Gastrocnemius medialis (tissue), 4 donors: ENCODE results near the gene ZNF318.

ENCODE experiments used
- POLR2A ChIP-seq, 2 donors: fragments of 450-650 bp; IDR thresholded peaks; one replicate each; pipeline ENCODE4 v1.6.1; 2017; ENCODE audit warnings: antibody characterized with exemption in 2 of 2, mild to moderate bottlenecking in 2 of 2, moderate library complexity in 2 of 2
- TF ChIP-seq, protein P1 (sequence below), 5 experiments: fragments of 450-650 bp in 3 of 5; fragments of 200-600 bp in 2 of 5; sonication (generic) in 2 of 5; IDR thresholded peaks in 4 of 5; conservative IDR thresholded peaks in 1 of 5; 1 replicate in 4 of 5; 2 replicates in 1 of 5; pipeline ENCODE4 v1.5.1; 2016 to 2019; ENCODE audit warnings: antibody characterized with exemption in 5 of 5, mild to moderate bottlenecking in 3 of 5, moderate library complexity in 3 of 5

DNA sequence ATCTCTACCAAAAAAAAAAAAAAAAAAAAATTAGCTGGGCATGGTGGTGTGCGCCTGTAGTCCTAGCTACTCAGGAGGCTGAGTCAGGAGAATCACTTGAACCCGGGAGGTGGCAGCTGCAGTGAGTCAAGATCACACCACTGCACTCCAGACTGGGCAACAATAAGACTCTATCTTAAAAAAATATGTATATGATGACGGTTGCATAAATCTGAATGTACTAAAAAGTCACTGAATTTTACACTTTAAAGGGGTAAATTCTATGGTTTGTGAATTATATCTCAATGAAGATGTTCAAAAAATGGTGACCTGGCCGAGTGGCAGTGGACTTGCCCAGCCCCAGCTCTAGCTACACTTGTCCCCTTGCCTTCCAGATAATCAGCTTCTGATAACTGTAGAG lies 47.5 kb upstream of the ZNF318 start:
- no peak for TF ChIP-seq POLR2A (IDR thresholded peaks at IDR 0.05)
- TF ChIP-seq, protein P1, sequence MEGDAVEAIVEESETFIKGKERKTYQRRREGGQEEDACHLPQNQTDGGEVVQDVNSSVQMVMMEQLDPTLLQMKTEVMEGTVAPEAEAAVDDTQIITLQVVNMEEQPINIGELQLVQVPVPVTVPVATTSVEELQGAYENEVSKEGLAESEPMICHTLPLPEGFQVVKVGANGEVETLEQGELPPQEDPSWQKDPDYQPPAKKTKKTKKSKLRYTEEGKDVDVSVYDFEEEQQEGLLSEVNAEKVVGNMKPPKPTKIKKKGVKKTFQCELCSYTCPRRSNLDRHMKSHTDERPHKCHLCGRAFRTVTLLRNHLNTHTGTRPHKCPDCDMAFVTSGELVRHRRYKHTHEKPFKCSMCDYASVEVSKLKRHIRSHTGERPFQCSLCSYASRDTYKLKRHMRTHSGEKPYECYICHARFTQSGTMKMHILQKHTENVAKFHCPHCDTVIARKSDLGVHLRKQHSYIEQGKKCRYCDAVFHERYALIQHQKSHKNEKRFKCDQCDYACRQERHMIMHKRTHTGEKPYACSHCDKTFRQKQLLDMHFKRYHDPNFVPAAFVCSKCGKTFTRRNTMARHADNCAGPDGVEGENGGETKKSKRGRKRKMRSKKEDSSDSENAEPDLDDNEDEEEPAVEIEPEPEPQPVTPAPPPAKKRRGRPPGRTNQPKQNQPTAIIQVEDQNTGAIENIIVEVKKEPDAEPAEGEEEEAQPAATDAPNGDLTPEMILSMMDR (IDR thresholded peaks at IDR 0.05 in 4 of 5, conservative IDR thresholded peaks at IDR 0.05 in 1 of 5), result no peak
